HG03521 (cell line): ENCODE data around the gene C9orf43.
"Not testable (repeated sequence)": the region's sequence is repeated elsewhere in the genome, so short reads cannot be mapped to it uniquely, and the experiment has no call there.

Experiments used
- ATAC-seq: cut with Tn5 transposase; IDR thresholded peaks from one replicate; pipeline ENCODE4 v1.9.1; 2021; ENCODE audit warnings: mild to moderate bottlenecking, moderate library complexity; ENCODE audit not compliant: unreplicated experiment

Gene C9orf43

GRCh38 chr9:113410207-113410864 lies at the start of gene C9orf43, which contains the start of gene POLE3:
Gene C9orf43 (plus strand): TSS chr9:113410747. CDS start chr9:113413494, 2,747 bp downstream.
Gene POLE3 (minus strand): TSS chr9:113410675. CDS start chr9:113410293, 382 bp downstream.
- ATAC-seq: peak; percentile 91

GRCh38 chr9:113361304-113362018 lies 49.1 kb upstream of the C9orf43 start:
- ATAC-seq: no peak

GRCh38 chr9:113363336-113363735 lies 47.2 kb upstream of the C9orf43 start:
- no peak for ATAC-seq

- ATAC-seq: no peak
These were observed 45.6 kb upstream of the C9orf43 start for GRCh38 chr9:113364951-113365350.

- ATAC-seq: not testable (repeated sequence)
These were observed 44.9 kb upstream of the C9orf43 start for GRCh38 chr9:113365652-113366051.

GRCh38 chr9:113368348-113368981 lies 42.1 kb upstream of the C9orf43 start:
- no peak for ATAC-seq

- ATAC-seq: no peak
These were observed 41.3 kb upstream of the C9orf43 start for GRCh38 chr9:113368982-113369854.

- no peak for ATAC-seq
These were observed 40.7 kb upstream of the C9orf43 start for GRCh38 chr9:113369855-113370140.

GRCh38 chr9:113370806-113371325 lies 39.7 kb upstream of the C9orf43 start:
- no peak for ATAC-seq

GRCh38 chr9:113372059-113372458 lies 38.5 kb upstream of the C9orf43 start:
- no peak for ATAC-seq

- ATAC-seq: no peak
These were observed 37.3 kb upstream of the C9orf43 start for GRCh38 chr9:113373256-113373655.

GRCh38 chr9:113373676-113374392 lies 36.7 kb upstream of the C9orf43 start:
- ATAC-seq: no peak

- ATAC-seq: no peak
These were observed 35.2 kb upstream of the C9orf43 start for GRCh38 chr9:113375057-113376023.

GRCh38 chr9:113376634-113377567 lies 33.6 kb upstream of the C9orf43 start, which contains the start of gene HDHD3:
Gene HDHD3 (minus strand): TSS chr9:113376986. CDS start chr9:113374354, 2,632 bp downstream.
- ATAC-seq: peak; percentile 86

GRCh38 chr9:113379094-113379828 lies 31.3 kb upstream of the C9orf43 start:
- ATAC-seq: not testable (repeated sequence)

- ATAC-seq: not testable (repeated sequence)
These were observed 30.7 kb upstream of the C9orf43 start for GRCh38 chr9:113379829-113380210.

- peak; percentile 44 for ATAC-seq
These were observed 29.6 kb upstream of the C9orf43 start for GRCh38 chr9:113380869-113381378.
